ENCODE results near the gene ZBTB7A.

Gene ZBTB7A

GRCh38 chr19:4066682-4067395, at the start of gene ZBTB7A:
Gene ZBTB7A, minus strand, starts transcription at chr19:4066899. Its CDS starts 11,667 bp downstream, at chr19:4055232.
- Histone ChIP-seq H3K27me3 (ENCODE audit: control insufficient read depth in 2 of 2, insufficient read depth in 2 of 2, low read length in 2 of 2) (no peaks in the 10 kb centered on the region), H3K27ac (ENCODE audit: low read depth in 2 of 2, low read length in 2 of 2) (peak within 1 kb of the TSS; percentile 97), H3K4me3 (ENCODE audit: low read length in 2 of 2) (peak within 1 kb of the TSS; percentile 71 to 80), H3K9ac (ENCODE audit: low read depth in 1 of 2, low read length in 2 of 2) (peak within 1 kb of the TSS; percentile 75 to 87), H3K36me3 (ENCODE audit: control insufficient read depth in 2 of 2, insufficient read depth in 2 of 2, low read length in 2 of 2) (peaks cover 0 to 3% of the 10 kb centered on the region in 2 donors), H3K9me3 (ENCODE audit: control insufficient read depth in 2 of 2, low read length in 2 of 2) (no peaks in the 10 kb centered on the region), H3K4me1 (ENCODE audit: control insufficient read depth in 2 of 2, insufficient read depth in 2 of 2, low read length in 2 of 2) (peaks cover 32% of the 10 kb centered on the region in 2 donors)

- H3K4me3 ChIP-seq (ENCODE audit: low read length in 2 of 2): no peak overlapping the region
- H3K36me3 ChIP-seq (ENCODE audit: control insufficient read depth in 2 of 2, insufficient read depth in 2 of 2, low read length in 2 of 2): peaks cover 31 to 42% of the 10 kb centered on the region in 2 donors
Measured at GRCh38 chr19:4115818-4116385, 49.2 kb upstream of the ZBTB7A start.

GRCh38 chr19:4115050-4115817, 48.5 kb upstream of the ZBTB7A start:
- Histone ChIP-seq H3K27me3 (ENCODE audit: control insufficient read depth in 2 of 2, insufficient read depth in 2 of 2, low read length in 2 of 2) (no peaks in the 10 kb centered on the region), H3K4me3 (ENCODE audit: low read length in 2 of 2) (no peak overlapping the region), H3K4me1 (ENCODE audit: control insufficient read depth in 2 of 2, insufficient read depth in 2 of 2, low read length in 2 of 2) (peaks cover 3 to 7% of the 10 kb centered on the region in 2 donors), H3K36me3 (ENCODE audit: control insufficient read depth in 2 of 2, insufficient read depth in 2 of 2, low read length in 2 of 2) (peaks cover 35 to 48% of the 10 kb centered on the region in 2 donors), H3K27ac (ENCODE audit: low read depth in 2 of 2, low read length in 2 of 2) (peak overlapping the region in 1 of 2 donors; percentile 48), H3K9me3 (ENCODE audit: control insufficient read depth in 2 of 2, low read length in 2 of 2) (no peaks in the 10 kb centered on the region), H3K9ac (ENCODE audit: low read depth in 1 of 2, low read length in 2 of 2) (no peak overlapping the region)

More at GRCh38 chr19:4115818-4116385, 49.2 kb upstream of the ZBTB7A start:
- peak overlapping the region in 1 of 2 donors; percentile 48 for H3K27ac ChIP-seq (ENCODE audit: low read depth in 2 of 2, low read length in 2 of 2)
- no peak overlapping the region for H3K9ac ChIP-seq (ENCODE audit: low read depth in 1 of 2, low read length in 2 of 2)
- peaks cover 3 to 7% of the 10 kb centered on the region in 2 donors for H3K4me1 ChIP-seq (ENCODE audit: control insufficient read depth in 2 of 2, insufficient read depth in 2 of 2, low read length in 2 of 2)
- H3K9me3 ChIP-seq (ENCODE audit: control insufficient read depth in 2 of 2, low read length in 2 of 2): no peaks in the 10 kb centered on the region
- no peaks in the 10 kb centered on the region for H3K27me3 ChIP-seq (ENCODE audit: control insufficient read depth in 2 of 2, insufficient read depth in 2 of 2, low read length in 2 of 2)

- Histone ChIP-seq H3K36me3 (ENCODE audit: control insufficient read depth in 2 of 2, insufficient read depth in 2 of 2, low read length in 2 of 2) (peaks cover 34 to 49% of the 10 kb centered on the region in 2 donors), H3K27me3 (ENCODE audit: control insufficient read depth in 2 of 2, insufficient read depth in 2 of 2, low read length in 2 of 2) (no peaks in the 10 kb centered on the region), H3K27ac (ENCODE audit: low read depth in 2 of 2, low read length in 2 of 2) (no peak overlapping the region), H3K9me3 (ENCODE audit: control insufficient read depth in 2 of 2, low read length in 2 of 2) (no peaks in the 10 kb centered on the region), H3K4me3 (ENCODE audit: low read length in 2 of 2) (no peak overlapping the region), H3K9ac (ENCODE audit: low read depth in 1 of 2, low read length in 2 of 2) (no peak overlapping the region), H3K4me1 (ENCODE audit: control insufficient read depth in 2 of 2, insufficient read depth in 2 of 2, low read length in 2 of 2) (peaks cover 3 to 8% of the 10 kb centered on the region in 2 donors)
Measured at GRCh38 chr19:4114181-4114580, 47.5 kb upstream of the ZBTB7A start.

GRCh38 chr19:4113398-4114088, 46.8 kb upstream of the ZBTB7A start:
- no peak overlapping the region for H3K9ac ChIP-seq (ENCODE audit: low read depth in 1 of 2, low read length in 2 of 2)
- H3K27me3 ChIP-seq (ENCODE audit: control insufficient read depth in 2 of 2, insufficient read depth in 2 of 2, low read length in 2 of 2): no peaks in the 10 kb centered on the region
- no peaks in the 10 kb centered on the region for H3K9me3 ChIP-seq (ENCODE audit: control insufficient read depth in 2 of 2, low read length in 2 of 2)
- H3K4me3 ChIP-seq (ENCODE audit: low read length in 2 of 2): no peak overlapping the region
- H3K4me1 ChIP-seq (ENCODE audit: control insufficient read depth in 2 of 2, insufficient read depth in 2 of 2, low read length in 2 of 2): peaks cover 3 to 10% of the 10 kb centered on the region in 2 donors
- no peak overlapping the region for H3K27ac ChIP-seq (ENCODE audit: low read depth in 2 of 2, low read length in 2 of 2)
- H3K36me3 ChIP-seq (ENCODE audit: control insufficient read depth in 2 of 2, insufficient read depth in 2 of 2, low read length in 2 of 2): peaks cover 41 to 53% of the 10 kb centered on the region in 2 donors

GRCh38 chr19:4112367-4112766, 45.7 kb upstream of the ZBTB7A start:
- H3K9ac ChIP-seq (ENCODE audit: low read depth in 1 of 2, low read length in 2 of 2): no peak overlapping the region
- H3K4me3 ChIP-seq (ENCODE audit: low read length in 2 of 2): no peak overlapping the region
- no peaks in the 10 kb centered on the region for H3K27me3 ChIP-seq (ENCODE audit: control insufficient read depth in 2 of 2, insufficient read depth in 2 of 2, low read length in 2 of 2)
- H3K9me3 ChIP-seq (ENCODE audit: control insufficient read depth in 2 of 2, low read length in 2 of 2): no peaks in the 10 kb centered on the region
- H3K36me3 ChIP-seq (ENCODE audit: control insufficient read depth in 2 of 2, insufficient read depth in 2 of 2, low read length in 2 of 2): peaks cover 48 to 57% of the 10 kb centered on the region in 2 donors
- H3K27ac ChIP-seq (ENCODE audit: low read depth in 2 of 2, low read length in 2 of 2): no peak overlapping the region
- peaks cover 3 to 10% of the 10 kb centered on the region in 2 donors for H3K4me1 ChIP-seq (ENCODE audit: control insufficient read depth in 2 of 2, insufficient read depth in 2 of 2, low read length in 2 of 2)

- Histone ChIP-seq H3K36me3 (ENCODE audit: control insufficient read depth in 2 of 2, insufficient read depth in 2 of 2, low read length in 2 of 2) (peaks cover 42 to 45% of the 10 kb centered on the region in 2 donors), H3K27ac (ENCODE audit: low read depth in 2 of 2, low read length in 2 of 2) (peak overlapping the region in 1 of 2 donors; percentile 65), H3K4me3 (ENCODE audit: low read length in 2 of 2) (no peak overlapping the region)
Measured at GRCh38 chr19:4109626-4109945, 42.9 kb upstream of the ZBTB7A start.

GRCh38 chr19:4108767-4109625, 42.3 kb upstream of the ZBTB7A start:
- Histone ChIP-seq H3K4me1 (ENCODE audit: control insufficient read depth in 2 of 2, insufficient read depth in 2 of 2, low read length in 2 of 2) (peaks cover 0 to 3% of the 10 kb centered on the region in 2 donors), H3K9me3 (ENCODE audit: control insufficient read depth in 2 of 2, low read length in 2 of 2) (no peaks in the 10 kb centered on the region), H3K9ac (ENCODE audit: low read depth in 1 of 2, low read length in 2 of 2) (peak overlapping the region in 1 of 2 donors; percentile 6), H3K27me3 (ENCODE audit: control insufficient read depth in 2 of 2, insufficient read depth in 2 of 2, low read length in 2 of 2) (no peaks in the 10 kb centered on the region), H3K27ac (ENCODE audit: low read depth in 2 of 2, low read length in 2 of 2) (peak overlapping the region; percentile 57 to 65), H3K4me3 (ENCODE audit: low read length in 2 of 2) (peak overlapping the region in 1 of 2 donors; percentile 31), H3K36me3 (ENCODE audit: control insufficient read depth in 2 of 2, insufficient read depth in 2 of 2, low read length in 2 of 2) (peaks cover 38 to 40% of the 10 kb centered on the region in 2 donors)

More at GRCh38 chr19:4109626-4109945, 42.9 kb upstream of the ZBTB7A start:
- Histone ChIP-seq H3K9me3 (ENCODE audit: control insufficient read depth in 2 of 2, low read length in 2 of 2) (no peaks in the 10 kb centered on the region), H3K9ac (ENCODE audit: low read depth in 1 of 2, low read length in 2 of 2) (no peak overlapping the region), H3K27me3 (ENCODE audit: control insufficient read depth in 2 of 2, insufficient read depth in 2 of 2, low read length in 2 of 2) (no peaks in the 10 kb centered on the region), H3K4me1 (ENCODE audit: control insufficient read depth in 2 of 2, insufficient read depth in 2 of 2, low read length in 2 of 2) (peaks cover 0 to 3% of the 10 kb centered on the region in 2 donors)

GRCh38 chr19:4103080-4103433, 36.4 kb upstream of the ZBTB7A start:
- Histone ChIP-seq H3K4me1 (ENCODE audit: control insufficient read depth in 2 of 2, insufficient read depth in 2 of 2, low read length in 2 of 2) (no peaks in the 10 kb centered on the region), H3K36me3 (ENCODE audit: control insufficient read depth in 2 of 2, insufficient read depth in 2 of 2, low read length in 2 of 2) (peaks cover 39 to 46% of the 10 kb centered on the region in 2 donors), H3K27me3 (ENCODE audit: control insufficient read depth in 2 of 2, insufficient read depth in 2 of 2, low read length in 2 of 2) (no peaks in the 10 kb centered on the region), H3K9me3 (ENCODE audit: control insufficient read depth in 2 of 2, low read length in 2 of 2) (no peaks in the 10 kb centered on the region), H3K4me3 (ENCODE audit: low read length in 2 of 2) (no peak overlapping the region), H3K27ac (ENCODE audit: low read depth in 2 of 2, low read length in 2 of 2) (no peak overlapping the region), H3K9ac (ENCODE audit: low read depth in 1 of 2, low read length in 2 of 2) (no peak overlapping the region)

Measured in mucosa of rectum (tissue), 2 donors.